Posterior vena cava (tissue), 2 donors: ENCODE data around the gene ZC3H4. TPM values are rescaled to one million over a fixed set of nuclear protein-coding genes. Genes with fewer than 3 reads are reported as not detected.

Experiments used
- total RNA-seq, 2 donors: library from RNA; stranded (reverse); fragmentation: NEBNext Ultra II Directional; extraction: Animal tissue kit (Norgen Biotek cat#: 25700); gene quantifications; one replicate each; pipeline ENCODE4 v1.2.1, GENCODE V29; 2021
- donor health status: DM: yes; HTN: yes; CAD: no.
- donor health status: DM: yes; HTN: yes; CAD: no.

ZC3H4 gene
- total RNA-seq, 2 donors from 2014 or later, result 33.6 to 39.5 TPM

Other genes with a start within 250 kb of the ZC3H4 start
- gene NPAS1, start 93.9 kb downstream of the ZC3H4 start, total RNA-seq, result under 1 TPM; 0.38 to 0.74 TPM
- 10 to 100 TPM; 23.8 to 25.2 TPM for gene TMEM160, start 65.2 kb downstream of the ZC3H4 start, total RNA-seq
- gene SAE1, start 17.1 kb upstream of the ZC3H4 start, total RNA-seq, result 10 to 100 TPM; 55.9 to 57.4 TPM
- 1 to 10 TPM; 3.7 to 4.2 TPM for gene BBC3, start 117.4 kb upstream of the ZC3H4 start, total RNA-seq
- gene CCDC9, start 142.7 kb upstream of the ZC3H4 start, total RNA-seq, result 10 to 100 TPM; 31.6 to 33.5 TPM
- gene INAFM1, start 161.1 kb upstream of the ZC3H4 start, total RNA-seq, result 10 to 100 TPM; 28.2 to 38.6 TPM
- gene C5AR1, start 196.1 kb upstream of the ZC3H4 start, total RNA-seq, result 10 to 100 TPM; 30.6 to 33.4 TPM
- 1 to 10 TPM; 2.7 to 8.2 TPM for gene C5AR2, start 218.4 kb upstream of the ZC3H4 start, total RNA-seq
- 1 to 10 TPM; 7.7 to 7.9 TPM for gene DHX34, start 235.5 kb upstream of the ZC3H4 start, total RNA-seq